ENCODE results near the gene PRR15L.
A peak's percentile ranks its signal among the peaks of the same experiment; 100 is the strongest.

Gene PRR15L

DNA sequence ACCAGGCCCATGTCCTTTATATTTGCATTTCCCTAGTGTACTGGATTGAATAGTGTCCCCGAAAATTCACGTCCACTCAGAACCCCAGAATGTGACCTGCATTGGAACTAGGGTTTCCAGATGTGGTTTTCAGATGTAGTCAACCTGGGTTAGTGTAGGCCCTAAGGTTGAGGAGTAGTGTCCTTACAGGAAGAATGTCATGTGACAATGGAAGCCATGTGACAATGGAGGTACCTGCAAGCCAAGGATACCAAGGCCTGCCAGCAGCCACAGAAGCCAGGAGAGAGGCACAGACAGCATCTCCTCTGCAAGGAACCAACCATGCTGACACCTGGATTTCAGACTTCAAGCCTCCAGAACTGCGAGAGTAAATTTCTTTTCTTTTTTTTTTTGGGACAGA, 5.2 kb upstream of the PRR15L start:
- FAIRE-seq (no peak), DNase-seq (ENCODE audit: insufficient read length, low spot score) (no peak)

GRCh38 chr17:47961406-47961805, 3.7 kb upstream of the PRR15L start:
- DNase-seq (ENCODE audit: insufficient read length, low spot score) (no peak), FAIRE-seq (no peak)

DNA sequence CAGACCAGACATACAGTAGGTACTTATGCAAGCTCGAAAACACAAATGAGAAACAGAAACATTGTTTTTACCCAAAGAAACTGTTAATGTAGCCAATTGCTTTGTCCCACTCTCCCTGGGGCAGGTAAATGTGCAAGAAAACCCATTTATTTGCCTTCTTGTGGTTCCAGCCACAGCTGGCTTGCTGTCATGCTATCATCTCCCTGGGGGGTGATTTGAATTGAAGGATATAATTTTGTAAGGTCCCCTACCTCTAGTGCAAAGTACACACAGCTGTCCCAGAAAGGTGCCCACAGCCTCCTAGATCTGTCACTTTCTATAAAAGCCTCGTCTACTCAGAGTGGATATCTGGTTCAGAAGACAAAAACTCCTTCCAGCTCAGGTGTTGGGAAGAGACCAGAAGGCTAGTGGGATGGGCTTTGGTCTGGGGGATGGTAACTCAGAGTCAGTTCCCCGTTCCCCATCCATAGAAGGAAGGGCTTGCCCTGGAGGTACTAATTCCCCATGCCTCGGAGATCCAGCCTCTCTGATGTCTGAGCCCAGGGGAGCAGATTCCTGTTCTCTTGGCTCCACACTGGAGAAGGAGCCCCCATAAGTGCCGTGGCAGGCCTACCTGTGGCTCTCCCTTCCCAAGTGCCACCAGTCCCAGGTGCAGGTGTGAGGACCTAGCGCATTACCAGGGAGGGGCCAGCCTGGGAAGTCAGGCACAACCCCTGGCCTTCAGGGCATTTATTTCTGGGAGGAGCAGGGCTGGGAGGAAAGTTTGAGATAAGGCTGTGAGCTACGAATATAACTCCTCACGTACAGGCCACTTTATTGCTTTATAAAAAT, 2.4 kb upstream of the PRR15L start:
- no peak for FAIRE-seq

GRCh38 chr17:47956791-47957590, 692 bp downstream of the PRR15L start:
- no peak for DNase-seq (ENCODE audit: insufficient read length, low spot score)
- FAIRE-seq, result no peak

More for the DNA sequence above, 2.4 kb upstream of the PRR15L start:
- DNase-seq (ENCODE audit: insufficient read length, low spot score), result no peak

DNA sequence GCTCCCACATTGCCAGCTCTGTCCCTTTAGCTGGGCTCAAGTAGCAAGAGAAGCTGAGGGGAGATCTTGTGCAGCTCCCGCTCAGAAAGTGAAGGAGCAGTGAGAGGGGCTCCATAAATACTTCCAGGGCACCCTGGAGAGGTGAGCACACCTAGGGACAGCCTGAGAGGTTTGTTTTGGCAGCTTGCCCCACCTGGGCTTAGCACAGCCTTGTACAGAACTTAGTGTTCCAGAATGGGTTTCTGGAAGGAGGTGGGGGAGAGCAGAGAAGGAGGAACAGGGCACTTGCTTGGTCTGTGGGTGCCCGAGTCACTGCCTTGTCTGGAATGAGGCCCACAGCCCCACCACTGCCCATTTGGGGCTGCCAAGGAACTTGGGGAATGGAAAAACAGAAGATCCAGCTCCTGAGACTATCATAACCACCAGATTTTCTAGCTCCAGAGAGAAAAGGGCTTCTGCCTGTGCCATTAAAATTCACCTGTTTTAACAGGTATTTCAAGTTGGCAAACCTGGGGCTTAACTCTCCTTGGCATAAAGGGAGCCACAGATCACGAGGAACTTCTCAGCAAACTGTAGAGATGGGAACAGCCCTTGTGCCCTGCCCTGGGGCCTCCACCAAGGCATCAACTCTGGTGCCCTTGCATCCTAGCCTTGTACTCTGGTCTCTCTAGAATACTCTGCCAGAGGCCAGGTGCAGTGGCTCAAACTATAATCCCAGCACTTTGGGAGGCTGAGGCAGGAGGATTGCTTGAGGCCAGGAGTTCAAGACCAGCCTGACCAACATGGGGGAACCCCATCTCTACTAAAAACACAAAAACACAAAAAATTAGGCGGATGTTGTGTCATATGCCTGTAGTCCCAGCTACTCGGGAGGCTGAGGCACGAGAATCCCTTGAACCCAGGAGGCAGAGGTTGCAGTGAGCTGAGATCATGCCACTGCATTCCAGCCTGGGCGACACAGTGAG, 1.9 kb downstream of the PRR15L start:
- FAIRE-seq (no peak), DNase-seq (ENCODE audit: insufficient read length, low spot score) (no peak)

DNA sequence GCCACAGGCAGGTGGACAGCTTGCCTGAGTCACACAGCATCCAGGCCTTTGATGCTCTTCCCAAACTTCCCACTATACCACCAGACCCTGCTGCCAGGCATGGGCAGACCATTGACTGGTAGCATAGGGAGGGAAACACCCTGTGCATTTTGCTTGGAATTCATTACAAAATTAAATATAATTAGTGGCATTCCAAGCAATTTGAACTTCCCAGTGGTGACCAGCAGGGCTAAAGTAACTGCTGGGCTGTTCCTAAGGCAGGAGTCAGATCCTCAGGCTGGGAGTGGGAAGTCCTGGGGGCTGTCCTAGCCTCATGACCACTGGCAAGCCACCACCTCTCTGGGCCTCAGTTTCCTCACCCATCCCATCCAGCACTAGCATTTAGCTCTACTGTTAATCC, 3.8 kb downstream of the PRR15L start:
- FAIRE-seq, result no peak
- no peak for DNase-seq (ENCODE audit: insufficient read length, low spot score)

GRCh38 chr17:47952171-47953021, 5.3 kb downstream of the PRR15L start:
- no peak for FAIRE-seq

GRCh38 chr17:47950448-47950847, 7.2 kb downstream of the PRR15L start:
- DNase-seq (ENCODE audit: insufficient read length, low spot score) (no peak), FAIRE-seq (no peak)

More at GRCh38 chr17:47952171-47953021, 5.3 kb downstream of the PRR15L start:
- no peak for DNase-seq (ENCODE audit: insufficient read length, low spot score)

- peak; percentile 91 for FAIRE-seq
- no peak for DNase-seq (ENCODE audit: insufficient read length, low spot score)
Measured at GRCh38 chr17:47949946-47950345, 7.7 kb downstream of the PRR15L start.

- FAIRE-seq, result peak; percentile 83
- peak; percentile 60 for DNase-seq (ENCODE audit: insufficient read length, low spot score)
Measured at GRCh38 chr17:47949197-47949759, 8.4 kb downstream of the PRR15L start.

DNA sequence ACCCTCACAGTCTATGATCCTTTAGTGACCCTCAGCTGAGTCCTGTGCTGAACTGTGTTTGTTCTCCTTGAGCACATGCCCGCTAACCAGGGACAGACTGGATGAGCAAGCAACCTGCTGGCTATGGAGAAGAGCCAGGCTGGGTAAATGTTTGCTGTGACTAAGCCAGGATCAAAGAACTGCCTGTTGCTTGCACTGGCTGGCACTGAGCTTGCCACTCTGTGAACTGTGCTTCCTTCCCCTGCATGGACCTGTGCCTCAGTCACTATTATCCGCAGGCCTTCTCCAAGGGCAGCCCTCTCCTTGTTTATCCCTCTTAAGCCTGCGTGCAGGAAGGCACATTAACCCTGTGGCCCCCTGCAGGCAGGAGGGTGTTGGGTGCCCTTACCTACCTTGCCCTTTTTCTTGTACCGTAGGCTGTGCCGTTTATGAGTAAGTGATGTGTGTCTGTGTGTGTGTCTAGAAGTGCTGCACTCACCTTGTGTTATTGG, 8.9 kb downstream of the PRR15L start:
- FAIRE-seq (no peak), DNase-seq (ENCODE audit: insufficient read length, low spot score) (no peak)

GRCh38 chr17:47946929-47947397, 10.7 kb downstream of the PRR15L start:
- FAIRE-seq (peak; percentile 68), DNase-seq (ENCODE audit: insufficient read length, low spot score) (peak; percentile 71)

DNA sequence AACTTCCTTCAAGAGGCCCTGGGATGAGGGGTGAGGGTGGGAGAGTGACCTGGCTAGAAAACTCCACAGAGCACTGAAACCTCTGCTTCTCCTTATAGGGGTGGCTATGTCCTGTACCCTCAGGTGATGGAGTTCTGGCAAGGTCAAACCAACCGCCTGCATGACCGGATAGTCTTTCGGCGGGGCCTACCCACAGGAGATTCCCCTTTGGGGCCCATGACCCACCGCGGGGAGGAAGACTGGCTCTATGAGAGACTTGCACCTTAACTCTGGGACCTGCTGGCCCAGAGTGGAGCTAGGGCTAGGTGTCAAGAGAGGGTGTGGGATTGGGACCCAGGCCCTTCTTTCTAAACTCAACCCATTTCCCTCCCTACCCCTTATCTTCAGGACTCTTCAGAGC, 11.2 kb downstream of the PRR15L start:
- DNase-seq (ENCODE audit: insufficient read length, low spot score) (no peak), FAIRE-seq (peak; percentile 11)

- FAIRE-seq (no peak), DNase-seq (ENCODE audit: insufficient read length, low spot score) (no peak)
Measured at GRCh38 chr17:47945529-47946508, 11.9 kb downstream of the PRR15L start.

GRCh38 chr17:47945080-47945479, 12.6 kb downstream of the PRR15L start:
- FAIRE-seq (no peak), DNase-seq (ENCODE audit: insufficient read length, low spot score) (no peak)

DNA sequence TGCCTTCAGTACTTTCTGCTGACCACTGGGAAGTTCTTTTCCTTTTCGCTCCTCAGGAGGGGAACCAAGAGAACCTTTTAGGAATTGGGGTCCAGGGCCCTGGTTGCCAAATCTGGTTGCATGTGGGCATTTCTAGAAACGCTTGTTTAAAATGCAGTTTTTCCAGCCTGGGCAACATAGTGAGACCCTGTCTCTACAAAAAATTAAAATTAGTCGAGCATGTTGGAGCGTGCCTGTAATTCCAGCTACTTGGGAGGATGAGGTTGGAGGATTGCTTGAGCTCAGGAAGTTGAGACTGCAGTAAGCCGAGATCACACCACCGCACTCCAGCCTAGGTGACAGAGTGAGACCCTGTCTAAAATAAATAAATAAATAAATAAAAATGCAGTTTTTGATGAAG, 15.1 kb downstream of the PRR15L start:
- DNase-seq (ENCODE audit: insufficient read length, low spot score) (no peak), FAIRE-seq (no peak)

DNA sequence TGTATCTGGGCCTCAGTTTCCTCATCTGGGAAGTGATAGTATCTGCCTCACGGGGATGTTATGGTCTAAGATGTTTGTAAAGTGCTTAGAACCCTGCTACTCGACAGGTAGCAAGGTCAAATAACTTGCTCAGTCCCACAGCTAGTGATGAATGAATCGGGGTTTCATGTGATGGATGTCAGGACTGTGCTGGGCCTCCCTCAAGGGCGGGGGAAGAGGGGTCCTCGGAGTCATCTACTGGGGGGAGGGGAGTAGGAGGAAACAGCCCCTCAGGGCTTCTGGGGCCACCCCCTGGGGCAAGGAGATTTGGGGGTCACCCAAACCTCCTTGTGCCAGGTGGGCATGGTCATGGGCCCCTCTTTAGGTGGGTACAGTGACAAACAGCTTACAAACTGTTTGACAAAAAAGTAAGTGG, 15.6 kb downstream of the PRR15L start:
- DNase-seq (ENCODE audit: insufficient read length, low spot score) (no peak), FAIRE-seq (no peak)

Data from GM19239 (cell line).